ENCODE data around the gene GLP1R.

DNA sequence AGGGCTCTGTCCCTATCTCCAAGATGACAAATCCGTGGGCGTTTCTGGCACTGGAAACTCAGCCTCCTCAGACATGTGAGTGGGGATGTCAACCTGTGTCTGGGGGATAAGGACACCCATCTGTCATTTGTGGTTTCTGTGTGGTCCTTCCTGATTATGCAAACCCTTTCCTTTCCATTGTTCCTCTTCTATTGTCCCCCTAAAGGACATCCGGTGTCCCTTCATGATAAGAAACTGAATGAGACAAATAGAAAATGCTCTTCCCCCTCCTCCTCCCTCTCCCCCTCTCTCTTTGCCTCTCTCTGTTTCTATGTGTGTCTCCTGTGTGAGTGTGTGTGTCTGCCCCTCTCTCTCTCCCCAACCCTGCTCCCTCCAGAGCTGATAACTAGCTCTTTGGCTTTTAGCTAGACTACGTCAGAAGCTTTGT is 11.5 kb upstream of the GLP1R start:
- TF ChIP-seq CTCF (IDR thresholded peaks at IDR 0.05) (no peak), TCF7L2 (IDR thresholded peaks at IDR 0.05; ENCODE audit: low read depth, low read length) (no peak)

Data from Panc1 (cell line).